Measurements from ENCODE around the gene FASTK.

FASTK gene

DNA sequence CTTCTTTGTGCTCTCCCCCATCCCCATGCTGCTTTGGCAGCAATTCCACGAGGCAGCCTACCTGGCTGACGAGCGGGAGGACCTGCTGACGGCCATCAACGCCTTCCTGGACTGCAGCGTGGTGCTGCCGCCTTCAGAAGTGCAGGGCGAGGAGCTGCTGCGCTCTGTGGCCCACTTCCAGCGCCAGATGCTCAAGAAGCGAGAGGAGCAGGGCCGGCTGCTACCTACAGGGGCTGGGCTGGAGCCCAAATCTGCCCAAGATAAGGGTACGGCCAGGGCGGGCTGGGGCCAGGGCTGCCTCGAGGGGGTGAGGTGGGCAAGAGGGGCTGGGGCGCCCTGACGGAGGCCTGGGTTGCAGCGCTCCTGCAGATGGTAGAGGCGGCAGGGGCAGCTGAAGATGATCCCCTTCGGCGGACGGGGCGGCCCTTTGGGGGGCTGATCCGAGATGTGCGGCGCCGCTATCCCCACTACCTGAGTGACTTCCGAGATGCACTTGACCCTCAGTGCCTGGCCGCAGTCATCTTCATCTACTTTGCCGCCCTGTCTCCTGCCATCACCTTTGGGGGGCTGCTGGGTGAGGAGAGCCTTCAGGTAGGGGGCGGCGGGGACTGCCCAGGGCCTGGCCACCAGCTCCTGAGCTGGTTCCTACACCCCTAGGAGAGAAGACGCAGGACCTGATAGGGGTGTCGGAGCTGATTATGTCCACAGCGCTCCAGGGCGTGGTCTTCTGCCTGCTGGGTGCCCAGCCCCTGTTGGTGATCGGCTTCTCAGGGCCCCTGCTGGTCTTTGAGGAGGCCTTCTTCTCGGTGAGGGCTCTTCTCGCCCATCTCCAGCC, 9.4 kb downstream of the FASTK start:
- in situ Hi-C loops (cut with HindIII; ENCODE audit: low sequenced_read_pairs): no loop called here
- TF ChIP-seq, protein P1, sequence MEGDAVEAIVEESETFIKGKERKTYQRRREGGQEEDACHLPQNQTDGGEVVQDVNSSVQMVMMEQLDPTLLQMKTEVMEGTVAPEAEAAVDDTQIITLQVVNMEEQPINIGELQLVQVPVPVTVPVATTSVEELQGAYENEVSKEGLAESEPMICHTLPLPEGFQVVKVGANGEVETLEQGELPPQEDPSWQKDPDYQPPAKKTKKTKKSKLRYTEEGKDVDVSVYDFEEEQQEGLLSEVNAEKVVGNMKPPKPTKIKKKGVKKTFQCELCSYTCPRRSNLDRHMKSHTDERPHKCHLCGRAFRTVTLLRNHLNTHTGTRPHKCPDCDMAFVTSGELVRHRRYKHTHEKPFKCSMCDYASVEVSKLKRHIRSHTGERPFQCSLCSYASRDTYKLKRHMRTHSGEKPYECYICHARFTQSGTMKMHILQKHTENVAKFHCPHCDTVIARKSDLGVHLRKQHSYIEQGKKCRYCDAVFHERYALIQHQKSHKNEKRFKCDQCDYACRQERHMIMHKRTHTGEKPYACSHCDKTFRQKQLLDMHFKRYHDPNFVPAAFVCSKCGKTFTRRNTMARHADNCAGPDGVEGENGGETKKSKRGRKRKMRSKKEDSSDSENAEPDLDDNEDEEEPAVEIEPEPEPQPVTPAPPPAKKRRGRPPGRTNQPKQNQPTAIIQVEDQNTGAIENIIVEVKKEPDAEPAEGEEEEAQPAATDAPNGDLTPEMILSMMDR (IDR thresholded peaks at IDR 0.05; ENCODE audit: low read depth, low read length): no peak
- H3K4me3 ChIP-seq (ENCODE audit: low read depth, low read length): no peak overlapping the region
- no peak for DNase-seq (ENCODE audit: low read depth, low spot score)

DNA sequence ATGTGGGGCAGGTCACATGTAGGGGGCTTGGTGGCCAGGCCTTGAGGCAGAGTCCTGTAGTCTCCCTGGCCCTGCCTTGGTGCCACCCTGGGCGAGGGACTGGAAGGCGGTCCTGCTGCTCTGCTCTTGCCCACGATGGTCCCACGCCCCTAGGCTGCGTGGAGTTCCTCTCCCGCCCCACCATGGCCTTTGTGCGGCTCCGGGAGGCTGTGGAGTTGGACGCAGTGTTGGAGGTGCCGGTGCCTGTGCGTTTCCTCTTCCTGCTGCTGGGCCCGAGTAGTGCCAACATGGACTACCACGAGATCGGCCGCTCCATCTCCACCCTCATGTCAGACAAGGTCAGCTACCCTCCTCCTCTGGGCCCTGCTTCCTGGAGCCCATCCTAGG, 10.0 kb downstream of the FASTK start:
- DNase-seq (ENCODE audit: low read depth, low spot score): no peak
- in situ Hi-C loops (cut with HindIII; ENCODE audit: low sequenced_read_pairs): no loop called here
- H3K4me3 ChIP-seq (ENCODE audit: low read depth, low read length): no peak overlapping the region
- TF ChIP-seq, protein P1 (IDR thresholded peaks at IDR 0.05; ENCODE audit: low read depth, low read length): no peak

DNA sequence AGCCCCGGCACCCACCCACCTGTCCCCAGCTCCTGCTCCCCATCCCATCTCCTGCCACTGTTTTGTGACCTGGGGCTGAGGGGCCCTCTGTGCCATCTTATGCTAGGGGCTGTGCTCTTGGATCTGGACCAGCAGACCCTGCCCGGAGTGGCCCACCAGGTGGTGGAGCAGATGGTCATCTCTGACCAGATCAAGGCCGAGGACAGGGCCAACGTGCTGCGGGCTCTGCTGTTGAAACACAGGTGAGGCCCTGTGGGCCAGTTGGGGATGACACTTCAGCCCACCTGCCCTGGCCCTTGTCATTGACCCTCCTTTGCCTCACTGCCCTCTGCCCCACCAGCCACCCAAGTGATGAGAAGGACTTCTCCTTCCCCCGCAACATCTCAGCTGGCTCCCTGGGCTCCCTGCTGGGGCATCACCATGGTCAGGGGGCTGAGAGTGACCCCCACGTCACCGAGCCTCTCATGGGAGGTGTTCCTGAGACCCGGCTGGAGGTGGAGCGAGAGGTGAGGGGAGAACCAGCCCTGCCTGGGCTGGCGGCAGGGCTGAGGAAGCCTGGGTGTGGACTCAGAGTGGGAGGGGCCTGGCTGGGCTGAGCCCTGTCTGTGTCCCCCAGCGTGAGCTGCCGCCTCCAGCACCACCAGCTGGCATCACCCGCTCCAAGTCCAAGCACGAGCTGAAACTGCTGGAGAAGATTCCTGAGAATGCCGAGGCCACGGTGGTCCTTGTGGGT, 10.6 kb downstream of the FASTK start:
- in situ Hi-C loops (cut with HindIII; ENCODE audit: low sequenced_read_pairs): no loop called here
- H3K4me3 ChIP-seq (ENCODE audit: low read depth, low read length): no peak overlapping the region
- TF ChIP-seq, protein P1 (IDR thresholded peaks at IDR 0.05; ENCODE audit: low read depth, low read length): no peak
- no peak for DNase-seq (ENCODE audit: low read depth, low spot score)

DNA sequence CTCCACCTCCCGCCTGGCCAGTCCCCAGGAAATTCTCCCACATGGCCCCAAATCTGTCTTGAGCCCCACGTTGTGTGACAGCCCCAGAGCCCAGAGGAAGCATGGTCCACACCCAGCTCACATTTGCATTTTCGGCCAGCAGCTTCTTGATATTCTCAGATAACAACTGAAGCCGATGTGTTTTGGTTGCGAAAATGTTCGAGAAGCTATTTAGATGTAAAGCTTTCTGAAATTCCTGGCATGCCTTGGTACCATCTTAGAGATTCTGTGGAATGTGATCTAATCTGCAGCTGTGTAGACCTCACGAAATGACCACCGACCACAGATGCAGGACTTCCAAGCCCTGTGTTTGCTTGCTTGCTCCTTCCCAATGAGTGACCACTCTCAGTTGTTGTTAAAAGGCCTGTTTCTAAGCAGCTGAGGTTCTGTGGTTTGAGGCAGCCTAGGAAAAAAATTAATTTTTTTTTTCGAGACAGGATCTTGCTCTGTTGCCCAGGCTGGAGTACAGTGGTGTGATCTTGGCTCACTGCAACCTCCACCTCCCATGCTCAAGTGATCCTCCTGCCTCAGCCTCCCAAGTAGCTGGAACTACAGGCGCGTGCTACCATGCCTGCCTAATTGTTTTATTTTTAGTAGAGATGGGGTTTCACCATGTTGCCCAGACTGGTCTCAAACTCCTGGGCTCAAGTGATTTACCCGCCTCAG, 12.4 kb downstream of the FASTK start:
- TF ChIP-seq, protein P1 (IDR thresholded peaks at IDR 0.05; ENCODE audit: low read depth, low read length): no peak
- no peak for DNase-seq (ENCODE audit: low read depth, low spot score)
- no peak overlapping the region for H3K4me3 ChIP-seq (ENCODE audit: low read depth, low read length)
- in situ Hi-C loops (cut with HindIII; ENCODE audit: low sequenced_read_pairs): no loop called here

DNA sequence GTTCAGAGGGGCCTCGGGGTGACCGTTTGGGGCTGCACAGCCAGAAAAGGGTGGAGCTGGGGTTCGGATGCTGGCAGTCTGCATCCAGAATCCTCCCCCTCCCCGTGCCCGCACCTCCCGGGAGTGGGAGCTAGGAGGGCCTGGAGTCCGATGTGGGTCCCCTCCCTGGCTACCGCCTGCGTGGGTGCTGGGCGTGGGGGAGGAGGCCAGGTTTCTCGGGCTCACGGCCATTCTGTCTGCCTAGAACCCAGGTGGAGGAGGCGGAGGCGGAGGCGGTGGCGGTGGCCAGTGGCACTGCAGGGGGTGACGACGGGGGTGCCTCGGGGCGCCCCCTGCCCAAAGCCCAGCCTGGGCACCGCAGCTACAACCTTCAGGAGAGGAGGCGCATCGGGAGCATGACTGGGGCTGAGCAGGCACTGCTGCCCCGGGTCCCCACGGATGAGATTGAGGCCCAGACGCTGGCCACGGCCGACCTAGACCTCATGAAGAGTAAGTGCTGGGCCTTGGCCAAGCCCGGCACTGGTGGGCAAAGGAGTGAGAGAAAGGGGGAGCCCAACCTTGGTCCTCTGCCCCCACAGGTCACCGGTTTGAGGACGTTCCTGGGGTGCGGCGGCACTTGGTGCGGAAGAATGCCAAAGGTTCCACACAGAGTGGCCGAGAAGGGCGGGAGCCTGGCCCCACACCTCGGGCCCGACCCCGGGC, 14.2 kb downstream of the FASTK start:
- TF ChIP-seq, protein P1 (IDR thresholded peaks at IDR 0.05; ENCODE audit: low read depth, low read length): no peak
- in situ Hi-C loops (cut with HindIII; ENCODE audit: low sequenced_read_pairs): no loop called here
- no peak for DNase-seq (ENCODE audit: low read depth, low spot score)
- no peak overlapping the region for H3K4me3 ChIP-seq (ENCODE audit: low read depth, low read length)

DNA sequence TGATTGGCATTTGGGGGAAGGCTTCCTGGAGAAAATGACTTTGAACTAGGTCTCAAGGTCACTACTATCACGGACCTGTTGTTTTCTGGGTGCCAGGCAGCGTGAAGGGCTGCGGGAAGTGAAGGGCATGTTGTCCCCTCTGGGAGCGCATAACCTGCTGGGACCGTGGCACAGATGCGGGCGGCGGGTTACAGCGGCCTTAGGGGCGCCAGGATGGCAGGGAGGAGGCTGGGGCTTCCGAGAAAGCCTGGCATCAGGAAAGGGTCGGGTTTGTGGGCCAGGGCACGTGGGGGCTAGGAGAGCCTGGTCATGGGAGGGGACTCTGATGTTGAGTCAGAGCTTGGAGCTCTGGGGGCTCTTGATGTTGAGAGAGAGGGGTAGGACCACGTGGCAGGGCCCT, 15.1 kb downstream of the FASTK start:
- TF ChIP-seq, protein P1 (IDR thresholded peaks at IDR 0.05; ENCODE audit: low read depth, low read length): no peak
- in situ Hi-C loops (cut with HindIII; ENCODE audit: low sequenced_read_pairs): no loop called here
- H3K4me3 ChIP-seq (ENCODE audit: low read depth, low read length): no peak overlapping the region

More for the DNA sequence above, 15.1 kb downstream of the FASTK start:
- no peak for DNase-seq (ENCODE audit: low read depth, low spot score)

Measured in astrocyte of the spinal cord (primary cell).